K562 (cell line): ENCODE data around the gene PICK1. TPM values are rescaled to one million over a fixed set of nuclear protein-coding genes. Genes with fewer than 3 reads are reported as not detected.
A peak's percentile ranks its signal among the peaks of the same experiment; 100 is the strongest.

ENCODE experiments used
- ATAC-seq: fragments of 200-7000 bp; cut with Tn5 transposase; 3 replicates; pipeline ENCODE4 v1.9.1; 2020; ENCODE audit warnings: moderate library complexity
- BruUV-seq: library from RNA; stranded (reverse); fragments of 400-500 nt; replicated peaks from 2 replicates; lab custom pipeline; 2021; lab: Mats Ljungman, UMichigan
- CTCF ChIA-PET: fragments of 300-600 bp; formaldehyde crosslinking; extraction: SDS; loops from one replicate; lab custom pipeline; 2021; ENCODE audit warnings: low intra/inter-chr PET ratio; lab: Yijun Ruan, JAX
- POLR2A ChIA-PET: fragments of 300-600, 350-650 bp; sonication (Branson Sonifier 250); formaldehyde crosslinking; extraction: SDS; loops from one replicate; lab custom pipeline; 2021; ENCODE audit warnings: antibody characterized with exemption, inconsistent platforms; lab: Yijun Ruan, JAX
- DNase-seq, 4 experiments: peaks; one replicate each; pipeline versions ENCODE4 v3.0.0 to v3.0.0-alpha.2; 2011 to 2018; ENCODE audit warnings: low spot score in 3 of 4, mixed read lengths in 3 of 4; ENCODE audit errors: extremely low read depth in 1 of 4
- FAIRE-seq: peaks from 2 replicates; lab custom pipeline; 2011; peaks lifted over from hg19 to GRCh38; lab: Jason Lieb, UNC
- H2AFZ ChIP-seq: 2 replicates; pipeline ENCODE4 v1.6.0; 2011; ENCODE audit warnings: low read depth, low read length, control low read depth, inconsistent platforms
- H3K27ac ChIP-seq: fragments of 200-600 bp; 3 replicates; pipeline ENCODE4 v1.8.0; 2011; ENCODE audit warnings: low read depth, mild to moderate bottlenecking, control low read depth, inconsistent platforms, low read length, moderate library complexity, mixed read lengths; ENCODE audit errors: extremely low read depth
- H3K27me3 ChIP-seq, 2 experiments: fragments of 300-600 bp in 1 of 2; 2 replicates in 1 of 2; 3 replicates in 1 of 2; pipeline versions ENCODE4 v1.6.0 to v1.8.0; 2011; ENCODE audit warnings: inconsistent platforms in 2 of 2, low read length in 2 of 2, mild to moderate bottlenecking in 1 of 2, mixed read lengths in 1 of 2, moderate library complexity in 1 of 2; ENCODE audit not compliant: control insufficient read depth in 2 of 2, insufficient read depth in 2 of 2
- H3K36me3 ChIP-seq: fragments of 300-600 bp; 3 replicates; pipeline ENCODE4 v1.8.0; 2011; ENCODE audit warnings: mild to moderate bottlenecking, low read length, inconsistent platforms; ENCODE audit not compliant: control insufficient read depth, insufficient read depth
- H3K4me1 ChIP-seq, 2 experiments: fragments of 200-600 bp in 1 of 2; replicated peaks in 1 of 2; 2 replicates in 1 of 2; 3 replicates in 1 of 2; pipeline versions ENCODE4 v1.5.1 to v1.8.0; 2011; ENCODE audit warnings: inconsistent platforms in 2 of 2, low read length in 2 of 2, mild to moderate bottlenecking in 1 of 2, mixed read lengths in 1 of 2, moderate library complexity in 1 of 2; ENCODE audit not compliant: control insufficient read depth in 2 of 2, insufficient read depth in 2 of 2
- H3K4me2 ChIP-seq: 2 replicates; pipeline ENCODE4 v1.6.1; 2011; ENCODE audit warnings: low read length, control low read depth, inconsistent platforms, mixed read lengths; ENCODE audit not compliant: insufficient read depth
- H3K4me3 ChIP-seq: fragments of 200-600 bp; sonication (generic), shearing (Covaris generic); 2 replicates; pipeline ENCODE4 v1.5.1; 2016; ENCODE audit warnings: control low read depth, inconsistent platforms
- H3K79me2 ChIP-seq: fragments of 200-600 bp; 3 replicates; pipeline ENCODE4 v1.8.0; 2011; ENCODE audit warnings: low read length, inconsistent platforms; ENCODE audit not compliant: control insufficient read depth, insufficient read depth
- H3K9ac ChIP-seq, 2 experiments: 2 replicates each; pipeline versions ENCODE4 v1.6.0 to v1.6.1; 2011; ENCODE audit warnings: low read depth in 2 of 2, low read length in 2 of 2, control low read depth in 1 of 2, inconsistent platforms in 1 of 2, mild to moderate bottlenecking in 1 of 2, mixed read lengths in 1 of 2; ENCODE audit not compliant: insufficient read depth in 1 of 2
- H3K9me1 ChIP-seq: one replicate; pipeline ENCODE4 v1.6.0; 2011; ENCODE audit warnings: inconsistent platforms, mild to moderate bottlenecking, low read length, moderate library complexity; ENCODE audit not compliant: control insufficient read depth, insufficient read depth
- H3K9me3 ChIP-seq: replicated peaks from 2 replicates; pipeline ENCODE4 v1.5.1; 2011; ENCODE audit warnings: low read depth, low read length, inconsistent platforms; ENCODE audit not compliant: control insufficient read depth, insufficient read depth
- H4K20me1 ChIP-seq: replicated peaks from 2 replicates; pipeline ENCODE4 v1.6.1; 2011; ENCODE audit warnings: low read length, inconsistent platforms, mixed read lengths; ENCODE audit not compliant: control insufficient read depth, insufficient read depth
- SIN3B ChIP-seq: fragments of 450-650 bp; IDR thresholded peaks from 2 replicates; pipeline ENCODE4 v1.6.1; 2017; ENCODE audit warnings: low read depth, mild to moderate bottlenecking, moderate library complexity
- ZNF239 ChIP-seq: fragments of 250-450 bp; sonication (Bioruptor Pico); IDR thresholded peaks from 2 replicates; pipeline ENCODE4 v1.4.0; 2020; ENCODE audit warnings: mild to moderate bottlenecking
- WGBS: fragments of 100-300 bp; shearing (Covaris generic); methylation state at CpG from one replicate; pipeline ENCODE4 v1.1.6; 2016; ENCODE audit warnings: low coverage, mixed read lengths; ENCODE audit not compliant: insufficient coverage; ENCODE audit errors: missing lambda C conversion rate; 5-methylcytosine and 5-hydroxymethylcytosine counted together
- in situ Hi-C: fragments of 300-500 bp; cut with MboI; formaldehyde crosslinking; loops from 4 replicates; pipeline ENCODE4 v1.15.0; 2018; ENCODE audit warnings: inconsistent platforms, mixed read lengths
- intact Hi-C: fragments of 100-400 bp; cut with micrococcal nuclease; formaldehyde crosslinking; loops from 2 replicates; pipeline ENCODE4 v1.14.2; 2022
- polyA plus RNA-seq, 8 experiments: library from polyadenylated mRNA; depleted of rRNA in 4 of 8; stranded (reverse) in 5 of 8; unstranded in 3 of 8; fragments of >200 nt; fragmentation: Nextera tagmentation in 2 of 8; fragmentation: Illumina TruSeq in 1 of 8; extraction: Ambion mirVana in 2 of 8; extraction: Trizol in 1 of 8; gene quantifications; 2 replicates each; pipeline versions ENCODE4 v1.2.1 to v1.2.3, GENCODE V29; 2011 to 2014; ENCODE audit warnings: inconsistent platforms in 1 of 8, missing spikeins in 1 of 8
- total RNA-seq, 7 experiments: library from RNA; depleted of rRNA in 6 of 7; stranded (reverse); fragments of >200 nt in 6 of 7; fragmentation: Illumina TruSeq in 2 of 7; extraction: Trizol in 2 of 7; gene quantifications; 2 replicates each; pipeline versions ENCODE4 v1.2.1 to v1.2.3, GENCODE V29; 2011 to 2021; ENCODE audit warnings: low replicate concordance in 1 of 7

Gene PICK1
- total and polyA plus RNA-seq, 9 of the 15 experiments (the other 6 are each of a cell fraction or from before 2014, with no cell fraction given) = 0.06 to 11.0 (median 7.9) TPM; not detected in 1

DNA sequence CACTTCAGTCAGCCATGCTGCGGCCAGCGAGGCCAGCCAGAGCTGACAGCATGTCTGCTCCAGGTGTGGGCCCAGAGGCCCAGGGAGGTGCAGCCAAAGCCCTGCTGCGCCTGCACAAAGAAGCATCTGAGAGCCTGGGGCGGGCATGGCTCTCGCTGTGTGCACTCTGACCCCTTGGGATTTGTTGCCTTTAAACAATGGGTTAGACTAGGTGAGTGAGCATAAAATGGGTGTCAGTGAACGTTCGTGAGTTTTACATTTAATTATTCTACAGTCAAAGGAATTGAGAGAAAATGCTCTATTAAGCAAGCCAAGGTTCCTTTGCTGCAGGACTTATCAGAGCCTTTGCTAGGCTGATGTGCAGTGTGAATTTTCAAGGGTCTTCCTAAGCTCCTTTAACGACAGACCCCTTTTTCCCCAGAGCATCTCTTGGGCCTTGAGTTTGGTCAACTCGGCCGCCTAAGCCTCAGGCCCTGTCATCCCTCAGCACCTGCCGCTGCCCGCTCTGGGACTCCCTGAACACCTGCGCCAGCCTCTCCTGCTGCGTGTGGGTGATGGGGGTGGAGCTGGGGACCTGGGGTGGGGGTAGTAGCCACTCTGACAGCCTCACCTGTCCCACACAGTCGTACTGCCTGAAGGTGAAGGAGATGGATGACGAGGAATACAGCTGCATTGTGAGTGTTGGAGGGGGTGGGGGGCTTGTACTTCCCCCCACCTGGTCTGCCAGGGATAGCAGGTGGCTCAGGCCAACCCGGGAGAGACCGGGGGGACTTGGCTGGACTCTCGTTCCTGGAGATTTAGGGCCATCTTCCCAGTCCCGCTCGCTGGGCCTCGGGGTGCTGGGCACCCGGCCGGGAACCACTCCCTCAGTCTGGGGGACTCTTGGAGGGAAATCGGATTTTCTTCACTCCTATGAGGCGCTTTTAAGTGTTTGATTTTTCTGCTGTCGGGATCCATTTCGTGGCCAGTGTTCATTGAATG is 16.2 kb downstream of the PICK1 start:
- no peak overlapping the region for H3K4me3 ChIP-seq
- H3K9me1 ChIP-seq = no peaks in the 10 kb centered on the region
- H3K27me3 ChIP-seq = no peaks in the 10 kb centered on the region
- H4K20me1 ChIP-seq = no peaks in the 10 kb centered on the region
- ATAC-seq = no peak
- POLR2A ChIA-PET = no interaction called here
- FAIRE-seq = no peak
- DNase-seq = no peak
- peaks cover 0 to 34% of the 10 kb centered on the region in 2 experiments; a peak in 2 of 5 replicates for H3K4me1 ChIP-seq
- intact Hi-C loops = no loop called here
- peak; percentile 97 for TF ChIP-seq ZNF239 (CRISPR knock-in tag)
- no peak for TF ChIP-seq SIN3B
- CTCF ChIA-PET = no interaction called here
- H2AFZ ChIP-seq = no peak overlapping the region
- H3K79me2 ChIP-seq = no peaks in the 10 kb centered on the region
- H3K27ac ChIP-seq = no peak overlapping the region
- in situ Hi-C loops = loop anchor here (25.0 kb wide), 2 partner anchors 514 to 939 kb away; partner anchors contain the start of genes APOBEC3C and APOBEC3D
- no TSS peak for BruUV-seq
- no peaks in the 10 kb centered on the region for H3K9me3 ChIP-seq
- WGBS = 74% methylated on average over 19 of the region's 28 CpGs
- H3K36me3 ChIP-seq = no peaks in the 10 kb centered on the region
- no peak overlapping the region for H3K4me2 ChIP-seq
- H3K9ac ChIP-seq = no peak overlapping the region; a peak in 1 of 4 replicates
